Gastrocnemius medialis (tissue), 4 donors: ENCODE measurements around the gene NDUFA13. TPM values are rescaled to one million over a fixed set of nuclear protein-coding genes. Genes with fewer than 3 reads are reported as not detected.

ENCODE experiments used
- ATAC-seq, 2 donors: fragments of 150-250 bp; one replicate each; pipeline ENCODE4 v1.9.1; 2016
- DNase-seq, 2 donors: peaks; one replicate each; pipeline ENCODE4 v3.0.0-alpha.2; 2019
- H3K27ac ChIP-seq, 4 donors: fragments of 200-600 bp; sonication (generic); 1 replicate in 1 of 4; 2 replicates in 3 of 4; pipeline ENCODE4 v1.5.1; 2016 to 2018; ENCODE audit warnings: mild to moderate bottlenecking in 2 of 4, moderate library complexity in 1 of 4
- H3K27me3 ChIP-seq, 3 donors: fragments of 200-600 bp; sonication (generic) in 2 of 3; 1 replicate in 1 of 3; 2 replicates in 2 of 3; pipeline versions ENCODE4 v1.5.1 to v1.6.0; 2016 to 2019; ENCODE audit warnings: mild to moderate bottlenecking in 1 of 3, moderate library complexity in 1 of 3
- H3K36me3 ChIP-seq, 2 donors: fragments of 200-600 bp; sonication (generic) in 1 of 2; one replicate each; pipeline ENCODE4 v1.5.1; 2017 to 2018
- H3K4me1 ChIP-seq, 2 donors: fragments of 200-600 bp; sonication (generic) in 1 of 2; one replicate each; pipeline ENCODE4 v1.5.1; 2016 to 2017; ENCODE audit warnings: mild to moderate bottlenecking in 2 of 2
- H3K4me3 ChIP-seq, 4 donors: fragments of 200-600 bp; sonication (generic) in 3 of 4; 1 replicate in 1 of 4; 2 replicates in 3 of 4; pipeline ENCODE4 v1.5.1; 2016 to 2019; ENCODE audit warnings: mild to moderate bottlenecking in 2 of 4
- H3K9me3 ChIP-seq, 3 donors: fragments of 200-600 bp; sonication (generic) in 2 of 3; 1 replicate in 1 of 3; 2 replicates in 2 of 3; pipeline ENCODE4 v1.5.1; 2016 to 2019
- CTCF ChIP-seq, 5 experiments: fragments of 450-650 bp in 3 of 5; fragments of 200-600 bp in 2 of 5; sonication (generic) in 2 of 5; IDR thresholded peaks in 4 of 5; conservative IDR thresholded peaks in 1 of 5; 1 replicate in 4 of 5; 2 replicates in 1 of 5; pipeline ENCODE4 v1.5.1; 2016 to 2019; ENCODE audit warnings: antibody characterized with exemption in 5 of 5, mild to moderate bottlenecking in 3 of 5, moderate library complexity in 3 of 5
- POLR2A ChIP-seq, 2 donors: fragments of 450-650 bp; IDR thresholded peaks; one replicate each; pipeline ENCODE4 v1.6.1; 2017; ENCODE audit warnings: antibody characterized with exemption in 2 of 2, mild to moderate bottlenecking in 2 of 2, moderate library complexity in 2 of 2
- in situ Hi-C, 4 donors: fragments of 200-750 bp; cut with MboI; loops; one replicate each; pipeline versions ENCODE4 v1.15.0 to v1.8.0; 2017; ENCODE audit warnings: low sequenced_read_pairs in 4 of 4
- intact Hi-C: fragments of 100-400 bp; cut with DNase I; formaldehyde crosslinking; loops from one replicate; pipeline ENCODE4 v1.15.1; 2023; ENCODE audit warnings: low total_unique reads
- total RNA-seq, 4 donors: library from RNA; depleted of rRNA; stranded (reverse); fragments of >200 nt; gene quantifications; one replicate each; pipeline versions ENCODE4 v1.1.0 to v1.2.3, GENCODE V29; 2016

The NDUFA13 gene
- total RNA-seq, 4 donors from 2014 or later = 41.8 to 201 (median 50.5) TPM

DNA sequence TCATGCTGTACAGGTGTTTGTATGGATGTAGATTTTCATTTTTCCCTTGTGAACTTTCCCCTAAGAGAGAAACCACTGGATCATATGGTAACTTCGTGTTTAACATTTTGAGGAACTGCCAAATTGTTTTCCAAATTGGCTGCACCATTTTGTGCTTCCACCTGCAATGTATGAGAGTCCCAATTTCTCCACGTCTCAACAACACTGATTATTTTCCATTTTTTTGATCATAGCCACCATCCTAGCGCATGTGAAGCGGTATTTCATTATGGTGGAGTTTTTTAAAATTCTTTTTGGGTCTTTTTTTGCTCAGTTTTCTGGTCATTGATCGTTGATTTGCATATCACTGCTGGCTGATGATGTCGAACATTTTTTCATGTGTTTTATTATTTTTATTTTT, 5.0 kb downstream of the NDUFA13 start:
- in situ Hi-C loops = loop anchor here in 1 of 4 donors (10.0 kb wide), 1 partner anchor 124 kb away; the partner anchor contains the start of gene GMIP
- H3K4me1 ChIP-seq = peaks cover 29 to 31% of the 10 kb centered on the region in 2 donors
- TF ChIP-seq POLR2A (IDR thresholded peaks at IDR 0.05) = no peak
- TF ChIP-seq CTCF (IDR thresholded peaks at IDR 0.05 in 4 of 5, conservative IDR thresholded peaks at IDR 0.05 in 1 of 5) = no peak
- H3K36me3 ChIP-seq = peaks cover 0 to 11% of the 10 kb centered on the region in 2 donors
- intact Hi-C loops = no loop called here
- ATAC-seq = no peak
- no peaks in the 10 kb centered on the region for H3K27me3 ChIP-seq
- DNase-seq = no peak
- no peak overlapping the region for H3K4me3 ChIP-seq
- no peak overlapping the region for H3K27ac ChIP-seq
- H3K9me3 ChIP-seq = no peaks in the 10 kb centered on the region

DNA sequence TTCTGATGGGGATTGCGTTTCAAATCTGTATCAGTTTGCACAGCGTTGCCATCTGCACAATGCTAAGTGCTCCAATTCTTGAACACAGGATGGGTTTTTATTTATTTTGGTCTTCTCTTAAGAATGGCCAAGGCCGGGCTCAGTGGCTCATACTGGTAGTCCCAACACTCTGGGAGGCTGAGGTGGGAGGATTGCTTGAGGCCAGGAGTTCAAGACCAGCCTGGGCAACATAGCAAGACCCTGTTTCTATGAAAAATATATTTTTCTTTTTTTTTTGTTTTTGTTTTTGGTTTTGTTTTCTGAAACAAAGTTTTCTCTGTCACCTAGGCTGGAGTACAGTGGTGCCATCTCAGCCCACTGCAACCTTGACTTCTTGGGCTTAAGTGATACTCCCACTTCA, 7.2 kb downstream of the NDUFA13 start:
- DNase-seq (no peak), ATAC-seq (no peak)
- H3K27me3 ChIP-seq = no peaks in the 10 kb centered on the region
- no peaks in the 10 kb centered on the region for H3K9me3 ChIP-seq
- H3K4me1 ChIP-seq = peaks cover 14 to 18% of the 10 kb centered on the region in 2 donors
- intact Hi-C loops = no loop called here
- TF ChIP-seq CTCF (IDR thresholded peaks at IDR 0.05 in 4 of 5, conservative IDR thresholded peaks at IDR 0.05 in 1 of 5) = no peak
- TF ChIP-seq POLR2A (IDR thresholded peaks at IDR 0.05) = no peak
- no peak overlapping the region for H3K27ac ChIP-seq
- in situ Hi-C loops = loop anchor here in 1 of 4 donors (10.0 kb wide), 1 partner anchor 122 kb away; the partner anchor contains the start of gene GMIP
- no peak overlapping the region for H3K4me3 ChIP-seq
- peaks cover 0 to 26% of the 10 kb centered on the region in 2 donors for H3K36me3 ChIP-seq

DNA sequence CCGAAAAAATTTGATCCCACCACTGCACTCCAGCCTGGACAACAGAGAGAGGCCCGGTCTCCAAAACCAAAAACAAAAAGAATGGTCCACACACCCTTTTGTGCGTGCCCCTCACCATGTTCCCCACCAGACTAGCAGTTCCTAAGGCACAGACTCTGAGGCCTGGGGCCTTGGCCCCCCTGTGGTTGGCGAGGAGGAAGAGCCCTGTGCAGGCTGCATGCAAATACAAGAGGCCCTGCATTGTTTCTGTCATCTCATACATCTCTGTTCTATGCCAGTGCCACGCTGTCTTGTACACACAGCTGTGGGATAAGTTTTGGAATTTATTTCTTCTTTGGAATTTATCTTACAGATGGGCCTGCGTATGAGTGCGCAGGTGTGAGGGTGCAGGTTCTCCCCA, 8.0 kb downstream of the NDUFA13 start:
- ATAC-seq (no peak), DNase-seq (no peak)
- intact Hi-C loops (no loop called here), in situ Hi-C loops (loop anchor here in 1 of 4 donors (10.0 kb wide), 1 partner anchor 121 kb away; the partner anchor contains the start of gene GMIP)
- H3K9me3 ChIP-seq = no peaks in the 10 kb centered on the region
- peaks cover 0 to 28% of the 10 kb centered on the region in 2 donors for H3K36me3 ChIP-seq
- H3K4me1 ChIP-seq = peaks cover 13 to 17% of the 10 kb centered on the region in 2 donors
- no peaks in the 10 kb centered on the region for H3K27me3 ChIP-seq
- H3K4me3 ChIP-seq = no peak overlapping the region
- no peak overlapping the region for H3K27ac ChIP-seq
- TF ChIP-seq POLR2A (IDR thresholded peaks at IDR 0.05) = no peak
- TF ChIP-seq CTCF (IDR thresholded peaks at IDR 0.05 in 4 of 5, conservative IDR thresholded peaks at IDR 0.05 in 1 of 5) = no peak

- Histone ChIP-seq H3K4me1 (peaks cover 9 to 13% of the 10 kb centered on the region in 2 donors), H3K9me3 (no peaks in the 10 kb centered on the region), H3K27ac (no peak overlapping the region), H3K27me3 (no peaks in the 10 kb centered on the region), H3K4me3 (no peak overlapping the region), H3K36me3 (peaks cover 0 to 21% of the 10 kb centered on the region in 2 donors)
- in situ Hi-C loops (loop anchor here in 3 of 4 donors (10.0 to 25.0 kb wide), 3 partner anchors 119 to 437 kb away; partner anchors contain the start of gene GMIP (in 1 of the 3)), intact Hi-C loops (no loop called here)
- TF ChIP-seq CTCF (IDR thresholded peaks at IDR 0.05 in 4 of 5, conservative IDR thresholded peaks at IDR 0.05 in 1 of 5) = no peak
- TF ChIP-seq POLR2A (IDR thresholded peaks at IDR 0.05) = no peak
- DNase-seq (no peak), ATAC-seq (no peak)
Observed at GRCh38 chr19:19525611-19526380, 9.8 kb downstream of the NDUFA13 start.
